SK-N-SH (cell line): ENCODE data around the gene BOD1L1. TPM values are rescaled to one million over a fixed set of nuclear protein-coding genes. Genes with fewer than 3 reads are reported as not detected.

Source experiments
- CTCF ChIA-PET: fragments of 300-600, 350-600 bp; formaldehyde crosslinking; extraction: SDS; loops from one replicate; lab custom pipeline; 2021; lab: Yijun Ruan, JAX
- POLR2A ChIA-PET: fragments of 350-600 bp; sonication (Branson Sonifier 250); formaldehyde crosslinking; extraction: SDS; loops from one replicate; lab custom pipeline; 2020; ENCODE audit warnings: antibody characterized with exemption, inconsistent platforms; lab: Yijun Ruan, JAX
- DNase-seq: peaks from one replicate; pipeline ENCODE4 v3.0.0; 2012
- H2AFZ ChIP-seq: fragments of 200-600 bp; sonication (generic); 2 replicates; pipeline ENCODE4 v1.8.1; 2016; ENCODE audit warnings: antibody characterized with exemption, mild to moderate bottlenecking, low read depth
- H3F3A ChIP-seq: fragments of 200-600 bp; sonication (generic); replicated peaks from 2 replicates; pipeline ENCODE3; 2016; ENCODE audit warnings: antibody characterized with exemption, mild to moderate bottlenecking; ENCODE audit not compliant: insufficient read depth
- H3K27ac ChIP-seq, 2 experiments: fragments of 200-500 bp in 1 of 2; fragments of 200-600 bp in 1 of 2; sonication (Bioruptor generic) in 1 of 2; sonication (generic), shearing (Covaris generic) in 1 of 2; 2 replicates each; pipeline versions ENCODE4 v1.5.1 to v1.6.1; 2014 to 2016; ENCODE audit warnings: low read depth in 2 of 2, inconsistent platforms in 1 of 2, low read length in 1 of 2, mild to moderate bottlenecking in 1 of 2, mixed read lengths in 1 of 2
- H3K27me3 ChIP-seq: fragments of 200-600 bp; sonication (generic), shearing (Covaris generic); 2 replicates; pipeline ENCODE4 v1.6.1; 2016; ENCODE audit warnings: mixed run types; ENCODE audit not compliant: insufficient read depth
- H3K36me3 ChIP-seq, 2 experiments: fragments of 200-500 bp in 1 of 2; fragments of 200-600 bp in 1 of 2; sonication (Bioruptor generic) in 1 of 2; sonication (generic) in 1 of 2; replicated peaks in 1 of 2; 2 replicates each; pipeline versions ENCODE3 to v1.5.1; 2014 to 2016; ENCODE audit warnings: low read length in 1 of 2, mild to moderate bottlenecking in 1 of 2; ENCODE audit not compliant: insufficient read depth in 2 of 2, control insufficient read depth in 1 of 2
- H3K4me1 ChIP-seq, 2 experiments: fragments of 200-500 bp in 1 of 2; fragments of 200-600 bp in 1 of 2; sonication (Bioruptor generic) in 1 of 2; sonication (generic), shearing (Covaris generic) in 1 of 2; 2 replicates each; pipeline versions ENCODE4 v1.5.1 to v1.6.1; 2014 to 2016; ENCODE audit warnings: low read depth in 1 of 2, low read length in 1 of 2, mixed run types in 1 of 2; ENCODE audit not compliant: insufficient read depth in 2 of 2, control insufficient read depth in 1 of 2
- H3K4me2 ChIP-seq: fragments of 200-600 bp; sonication (generic), shearing (Covaris generic); 2 replicates; pipeline ENCODE4 v1.6.1; 2017; ENCODE audit warnings: mixed run types
- H3K4me3 ChIP-seq, 2 experiments: fragments of 200-500 bp in 1 of 2; fragments of 200-600 bp in 1 of 2; sonication (Bioruptor generic) in 1 of 2; sonication (generic), shearing (Covaris generic) in 1 of 2; 2 replicates each; pipeline versions ENCODE4 v1.5.1 to v1.8.1; 2014 to 2016; ENCODE audit warnings: low read depth in 2 of 2, inconsistent platforms in 1 of 2, low read length in 1 of 2, mild to moderate bottlenecking in 1 of 2, mixed read lengths in 1 of 2, moderate library complexity in 1 of 2
- H3K79me2 ChIP-seq: fragments of 200-600 bp; sonication (generic); 2 replicates; pipeline ENCODE4 v1.8.1; 2017; ENCODE audit warnings: mild to moderate bottlenecking; ENCODE audit not compliant: insufficient read depth
- H3K9ac ChIP-seq: fragments of 200-600 bp; sonication (generic); 2 replicates; pipeline ENCODE4 v1.6.1; 2017; ENCODE audit warnings: mixed run types
- H3K9me2 ChIP-seq: fragments of 200-600 bp; sonication (generic); 2 replicates; pipeline ENCODE4 v1.6.1; 2017; ENCODE audit warnings: mixed run types
- H3K9me3 ChIP-seq: fragments of 200-600 bp; sonication (generic); 2 replicates; pipeline ENCODE4 v1.6.1; 2017; ENCODE audit warnings: mixed run types, mild to moderate bottlenecking, moderate library complexity
- H4K20me1 ChIP-seq: fragments of 200-600 bp; sonication (generic); 2 replicates; pipeline ENCODE4 v1.6.1; 2017; ENCODE audit warnings: mild to moderate bottlenecking, mixed run types; ENCODE audit not compliant: insufficient read depth
- CTCF ChIP-seq: fragments of 200-600 bp; sonication (generic); IDR thresholded peaks from 2 replicates; pipeline ENCODE4 v1.6.1; 2017; ENCODE audit warnings: antibody characterized with exemption, mild to moderate bottlenecking, moderate library complexity
- EZH2phosphoT487 ChIP-seq: fragments of 200-600 bp; sonication (generic); IDR thresholded peaks from 2 replicates; pipeline ENCODE4 v1.6.1; 2017; ENCODE audit warnings: low read depth, mixed run types, mild to moderate bottlenecking, antibody characterized with exemption, moderate library complexity, borderline replicate concordance
- GABPA ChIP-seq: IDR thresholded peaks from 2 replicates; pipeline ENCODE4 v1.4.0; 2012; ENCODE audit warnings: low read depth, mild to moderate bottlenecking
- MEF2A ChIP-seq: IDR thresholded peaks from 2 replicates; pipeline ENCODE4 v1.4.0; 2012; ENCODE audit warnings: low read depth, borderline replicate concordance
- MXI1 ChIP-seq: IDR thresholded peaks from 2 replicates; pipeline ENCODE4 v1.6.1; 2012; ENCODE audit warnings: mild to moderate bottlenecking, low read depth, low read length, improper control_type of control experiment
- NRF1 ChIP-seq: IDR thresholded peaks from 2 replicates; pipeline ENCODE4 v1.6.1; 2012; ENCODE audit warnings: low read depth, mild to moderate bottlenecking, low read length
- PBX3 ChIP-seq: IDR thresholded peaks from 2 replicates; pipeline ENCODE4; 2012
- POLR2AphosphoS5 ChIP-seq: IDR thresholded peaks from 2 replicates; pipeline ENCODE4 v1.6.1; 2012; ENCODE audit warnings: low read depth, low read length
- REST ChIP-seq: IDR thresholded peaks from 2 replicates; pipeline ENCODE4 v1.6.1; 2012; ENCODE audit warnings: mild to moderate bottlenecking, low read depth, low read length, moderate library complexity
- TAF1 ChIP-seq: IDR thresholded peaks from 2 replicates; pipeline ENCODE4 v1.6.1; 2012; ENCODE audit warnings: low read depth, mild to moderate bottlenecking, low read length, moderate library complexity, borderline replicate concordance
- TEAD4 ChIP-seq: IDR thresholded peaks from 2 replicates; pipeline ENCODE4 v1.4.0; 2012; ENCODE audit warnings: mild to moderate bottlenecking, borderline replicate concordance; ENCODE audit not compliant: insufficient read depth
- USF1 ChIP-seq: IDR thresholded peaks from 2 replicates; pipeline ENCODE4 v1.4.0; 2012; ENCODE audit warnings: low read depth, borderline replicate concordance
- USF2 ChIP-seq: fragments of 150-350 bp; IDR thresholded peaks from 2 replicates; pipeline ENCODE4 v1.6.1; 2017; ENCODE audit warnings: antibody characterized with exemption, low read length, low read depth, borderline replicate concordance
- WGBS: methylation state at CpG from one replicate; pipeline ENCODE4 v1.1.6; 2017; ENCODE audit warnings: low lambda C conversion rate; 5-methylcytosine and 5-hydroxymethylcytosine counted together
- polyA plus RNA-seq, 3 experiments: library from polyadenylated mRNA; depleted of rRNA; stranded (reverse); fragments of >200 nt; gene quantifications; 2 replicates each; pipeline ENCODE4 v1.2.3, GENCODE V29; 2012

BOD1L1 gene
- polyA plus RNA-seq, 1 of the 3 experiments (the other 2 are of a cell fraction), result 12.5 TPM

GRCh38 chr4:13592220-13592619 lies 35.3 kb downstream of the BOD1L1 start:
- no peaks in the 10 kb centered on the region for H3K9me2 ChIP-seq
- ChIA-PET CTCF (no interaction called here), POLR2A (no interaction called here)
- no peaks in the 10 kb centered on the region for H3K4me1 ChIP-seq
- no peak overlapping the region for H2AFZ ChIP-seq
- no peak for DNase-seq
- H3F3A ChIP-seq, result peaks cover 4% of the 10 kb centered on the region
- H3K4me2 ChIP-seq, result no peak overlapping the region
- H3K9me3 ChIP-seq, result no peaks in the 10 kb centered on the region
- WGBS, result 96% methylated on average over 4 of the region's 4 CpGs
- H3K36me3 ChIP-seq, result peaks cover 84 to 92% of the 10 kb centered on the region in 2 experiments
- no peak overlapping the region for H3K4me3 ChIP-seq
- no peak overlapping the region for H3K9ac ChIP-seq
- no peaks in the 10 kb centered on the region; the same call in 1 of the 2 replicates for H3K79me2 ChIP-seq
- no peaks in the 10 kb centered on the region for H4K20me1 ChIP-seq
- H3K27me3 ChIP-seq, result no peaks in the 10 kb centered on the region
- TF ChIP-seq EZH2phosphoT487 (no peak), CTCF (no peak), PBX3 (no peak), TEAD4 (no peak), NRF1 (no peak), MEF2A (no peak), REST (no peak), TAF1 (no peak), MXI1 (no peak), USF2 (no peak), GABPA (no peak), POLR2AphosphoS5 (no peak), USF1 (no peak)
- TF ChIP-seq, all 33 proteins: peak for 0
- no peak overlapping the region for H3K27ac ChIP-seq
